GM12878 (cell line): ENCODE results near the gene HNRNPM. TPM values are rescaled to one million over a fixed set of nuclear protein-coding genes. Genes with fewer than 3 reads are reported as not detected.

Experiments
- ATAC-seq: fragments of 200-7000 bp; cut with Tn5 transposase; 3 replicates; pipeline ENCODE4 v1.9.1; 2020; ENCODE audit warnings: mild to moderate bottlenecking, moderate library complexity
- BruUV-seq: library from RNA; stranded (reverse); fragments of 400-500 nt; replicated peaks from 2 replicates; lab custom pipeline; 2021; lab: Mats Ljungman, UMichigan
- CTCF ChIA-PET: fragments of 300-600 bp; sonication (Branson Sonifier 250); formaldehyde crosslinking; extraction: SDS; loops from one replicate; lab custom pipeline; 2021; ENCODE audit warnings: inconsistent platforms; lab: Yijun Ruan, JAX
- POLR2A ChIA-PET: fragments of 350-600 bp; formaldehyde crosslinking; extraction: SDS; loops from one replicate; lab custom pipeline; 2021; ENCODE audit warnings: inconsistent platforms; lab: Charles Lee
- RAD21 ChIA-PET: fragments of 300-600 bp; sonication (Branson Sonifier 250); formaldehyde crosslinking; loops from one replicate; lab custom pipeline; 2023; ENCODE audit warnings: antibody characterized with exemption; ENCODE audit not compliant: unreplicated experiment; lab: Charles Lee
- SMC1A ChIA-PET: fragments of 300-600 bp; sonication (Branson Sonifier 250); formaldehyde crosslinking; loops from one replicate; lab custom pipeline; 2023; ENCODE audit not compliant: unreplicated experiment, uncharacterized antibody; lab: Charles Lee
- DNase-seq: peaks from one replicate; pipeline ENCODE4 v3.0.0-alpha.2; 2011; ENCODE audit warnings: low read depth, low spot score
- FAIRE-seq: peaks from 3 replicates; lab custom pipeline; 2011; peaks lifted over from hg19 to GRCh38; lab: Jason Lieb, UNC
- H2AFZ ChIP-seq: 2 replicates; pipeline ENCODE4 v1.6.0; 2011; ENCODE audit warnings: low read depth, low read length, control low read depth; ENCODE audit not compliant: control insufficient read depth
- H3K27ac ChIP-seq: 2 replicates; pipeline ENCODE4 v1.5.1; 2011; ENCODE audit warnings: control low read depth; ENCODE audit not compliant: control insufficient read depth, insufficient read depth
- H3K27me3 ChIP-seq, 2 experiments: replicated peaks in 1 of 2; 2 replicates each; pipeline versions ENCODE4 v1.6.0 to v1.6.1; 2011; ENCODE audit warnings: low read length in 1 of 2; ENCODE audit not compliant: control insufficient read depth in 2 of 2, insufficient read depth in 2 of 2
- H3K36me3 ChIP-seq, 2 experiments: 2 replicates each; pipeline ENCODE4 v1.5.1; 2011; ENCODE audit warnings: low read length in 1 of 2; ENCODE audit not compliant: control insufficient read depth in 2 of 2, insufficient read depth in 2 of 2
- H3K4me1 ChIP-seq: 2 replicates; pipeline ENCODE4 v1.6.1; 2011; ENCODE audit warnings: mild to moderate bottlenecking, low read length, moderate library complexity, mixed read lengths; ENCODE audit not compliant: control insufficient read depth, insufficient read depth
- H3K4me2 ChIP-seq: 2 replicates; pipeline ENCODE4 v1.6.0; 2011; ENCODE audit warnings: control low read depth; ENCODE audit not compliant: control insufficient read depth, insufficient read depth
- H3K4me3 ChIP-seq: fragments of 200-600 bp; sonication (generic); 2 replicates; pipeline ENCODE4 v1.5.1; 2016
- H3K79me2 ChIP-seq: 2 replicates; pipeline ENCODE4 v1.6.0; 2011; ENCODE audit warnings: low read length; ENCODE audit not compliant: control insufficient read depth, insufficient read depth
- H3K9ac ChIP-seq: 2 replicates; pipeline ENCODE4 v1.8.0; 2011; ENCODE audit warnings: low read length, control low read depth, mixed read lengths; ENCODE audit not compliant: control insufficient read depth, insufficient read depth
- H3K9me3 ChIP-seq: replicated peaks from 3 replicates; pipeline ENCODE4 v1.5.1; 2011; ENCODE audit warnings: mild to moderate bottlenecking, low read length; ENCODE audit not compliant: control insufficient read depth, insufficient read depth
- H4K20me1 ChIP-seq: 2 replicates; pipeline ENCODE4 v1.6.0; 2011; ENCODE audit not compliant: control insufficient read depth, insufficient read depth
- BACH1 ChIP-seq: fragments of 450-650 bp; IDR thresholded peaks from 2 replicates; pipeline ENCODE4 v1.6.1; 2017; ENCODE audit warnings: mild to moderate bottlenecking, borderline replicate concordance
- BMI1 ChIP-seq: fragments of 450-650 bp; IDR thresholded peaks from 2 replicates; pipeline ENCODE4 v1.6.1; 2016; ENCODE audit warnings: mild to moderate bottlenecking, moderate library complexity, borderline replicate concordance
- CHD1 ChIP-seq: IDR thresholded peaks from 2 replicates; pipeline ENCODE4 v1.6.1; 2012; ENCODE audit warnings: low read depth, low read length, improper control_type of control experiment
- DPF2 ChIP-seq: fragments of 450-650 bp; IDR thresholded peaks from 2 replicates; pipeline ENCODE4 v1.6.1; 2017; ENCODE audit warnings: mild to moderate bottlenecking
- EED ChIP-seq: sonication (generic); IDR thresholded peaks from 2 replicates; pipeline ENCODE4 v1.6.1; 2016; ENCODE audit warnings: antibody characterized with exemption, low read depth
- HSF1 ChIP-seq: fragments of 150-350 bp; IDR thresholded peaks from 2 replicates; pipeline ENCODE4 v1.6.1; 2014; ENCODE audit warnings: mild to moderate bottlenecking, low read depth, low read length
- MAX ChIP-seq: IDR thresholded peaks from 2 replicates; pipeline ENCODE4 v1.6.1; 2012; ENCODE audit warnings: low read depth, low read length, improper control_type of control experiment
- MTA3 ChIP-seq: IDR thresholded peaks from 2 replicates; pipeline ENCODE4 v1.6.1; 2012; ENCODE audit warnings: low read length, inconsistent platforms, borderline replicate concordance
- MYB ChIP-seq: fragments of 150-350 bp; IDR thresholded peaks from 2 replicates; pipeline ENCODE4 v1.6.1; 2014; ENCODE audit warnings: mild to moderate bottlenecking, low read depth, low read length, borderline replicate concordance
- MYC ChIP-seq: IDR thresholded peaks from 2 replicates; pipeline ENCODE4 v1.6.1; 2011; ENCODE audit warnings: mild to moderate bottlenecking, low read length, moderate library complexity, inconsistent platforms; ENCODE audit not compliant: insufficient read depth, insufficient replicate concordance, insufficient read length, severe bottlenecking
- NFYA ChIP-seq: IDR thresholded peaks from 2 replicates; pipeline ENCODE4 v1.6.1; 2011; ENCODE audit warnings: low read depth, mild to moderate bottlenecking, low read length, improper control_type of control experiment, borderline replicate concordance
- POLR2A ChIP-seq: IDR thresholded peaks from 2 replicates; pipeline ENCODE4 v1.6.1; 2011; ENCODE audit warnings: low read depth, mild to moderate bottlenecking, low read length
- RB1 ChIP-seq: fragments of 450-650 bp; formaldehyde crosslinking; IDR thresholded peaks from 2 replicates; pipeline ENCODE4 v1.6.1; 2017; ENCODE audit warnings: mild to moderate bottlenecking, borderline replicate concordance
- RFX5 ChIP-seq: IDR thresholded peaks from 2 replicates; pipeline ENCODE4 v1.6.1; 2011; ENCODE audit warnings: low read depth, low read length, improper control_type of control experiment
- SMC3 ChIP-seq: IDR thresholded peaks from 2 replicates; pipeline ENCODE4 v1.6.1; 2011; ENCODE audit warnings: low read length, improper control_type of control experiment, borderline replicate concordance
- ZNF24 ChIP-seq: fragments of 450-650 bp; IDR thresholded peaks from 2 replicates; pipeline ENCODE4 v1.6.1; 2017; ENCODE audit warnings: antibody characterized with exemption, mild to moderate bottlenecking
- WGBS: methylation state at CpG from one replicate; pipeline ENCODE4 v1.1.6; 2016; ENCODE audit warnings: low lambda C conversion rate; ENCODE audit not compliant: insufficient replicate concordance, insufficient coverage; ENCODE audit errors: missing lambda C conversion rate; 5-methylcytosine and 5-hydroxymethylcytosine counted together
- in situ Hi-C: fragments of 300-500 bp; cut with MboI; formaldehyde crosslinking; loops from 9 replicates; pipeline ENCODE4 v1.14.3; 2018; ENCODE audit warnings: mixed read lengths
- intact Hi-C: fragments of 100-400 bp; cut with micrococcal nuclease; formaldehyde crosslinking; loops from one replicate; pipeline ENCODE4 v1.14.2; 2022; ENCODE audit not compliant: unreplicated experiment
- polyA plus RNA-seq, 11 experiments: library from polyadenylated mRNA; depleted of rRNA in 4 of 11; unstranded in 6 of 11; stranded (reverse) in 5 of 11; fragments of >200 nt; fragmentation: Nextera tagmentation in 4 of 11; fragmentation: Illumina TruSeq in 1 of 11; extraction: Ambion mirVana in 4 of 11; extraction: Trizol in 1 of 11; gene quantifications; 1 replicate in 1 of 11; 2 replicates in 10 of 11; pipeline versions ENCODE4 v1.2.1 to v1.2.3, GENCODE V29; 2011 to 2016; ENCODE audit warnings: inconsistent platforms in 2 of 11, missing spikeins in 2 of 11, low read depth in 1 of 11
- total RNA-seq, 4 experiments: library from RNA; depleted of rRNA in 3 of 4; stranded (reverse); fragments of >200 nt in 3 of 4; fragmentation: Illumina TruSeq in 1 of 4; extraction: Trizol in 1 of 4; gene quantifications; 2 replicates each; pipeline versions ENCODE4 v1.2.1 to v1.2.3, GENCODE V29; 2013 to 2021

The HNRNPM gene
- total and polyA plus RNA-seq, 10 of the 15 experiments (the other 5 are each of a cell fraction or from before 2014, with no cell fraction given) = 14.3 to 415 (median 198) TPM

GRCh38 chr19:8438236-8438635, 6.5 kb upstream of the HNRNPM start (continued):
- no peak for TF ChIP-seq DPF2
- no peak for TF ChIP-seq POLR2A
- no peak for TF ChIP-seq CHD1
- TF ChIP-seq RFX5 = no peak
- TF ChIP-seq, all 136 proteins: peak for 0

GRCh38 chr19:8441725-8442544, 2.8 kb upstream of the HNRNPM start:
- peaks cover 4% of the 10 kb centered on the region; the same call in 1 of the 2 replicates for H4K20me1 ChIP-seq
- ChIA-PET SMC1A (no interaction called here), POLR2A (no interaction called here), RAD21 (no interaction called here), CTCF (interaction anchor here (1.1 to 1.8 kb wide), 3 partner anchors 10 to 137 kb away, joined by 3 to 4 read pairs (median 3); no protein-coding TSS in a partner anchor)
- H3K4me2 ChIP-seq = no peak overlapping the region
- DNase-seq (no peak), FAIRE-seq (no peak), ATAC-seq (no peak)
- no peak overlapping the region for H2AFZ ChIP-seq
- H3K4me3 ChIP-seq = no peak overlapping the region
- peaks cover 0 to 4% of the 10 kb centered on the region in 2 experiments; a peak in 1 of 4 replicates for H3K36me3 ChIP-seq
- peaks cover 6% of the 10 kb centered on the region for H3K4me1 ChIP-seq
- BruUV-seq = no TSS peak
- in situ Hi-C loops = no loop called here
- H3K9ac ChIP-seq = no peak overlapping the region
- H3K27me3 ChIP-seq = no peaks in the 10 kb centered on the region
- H3K79me2 ChIP-seq = peaks cover 22% of the 10 kb centered on the region
- 77% methylated on average over 6 of the region's 6 CpGs for WGBS
- no peak overlapping the region for H3K27ac ChIP-seq
- H3K9me3 ChIP-seq = no peaks in the 10 kb centered on the region
- intact Hi-C loops = no loop called here
- TF ChIP-seq ZNF24 (no peak), MTA3 (no peak), MYC (no peak), BMI1 (no peak), RB1 (no peak), BACH1 (no peak), EED (no peak), HSF1 (no peak), SMC3 (no peak), NFYA (no peak), MAX (no peak), MYB (no peak)
